Neuronal stem cell (in vitro differentiated cells): Measurements from ENCODE around the gene TBXAS1.

Source experiments
- DNase-seq: peaks from one replicate; pipeline ENCODE4 v3.0.0-alpha.2; 2013; ENCODE audit warnings: low spot score
- H2AFZ ChIP-seq: one replicate; pipeline ENCODE4 v1.6.1; 2013; ENCODE audit warnings: mild to moderate bottlenecking, low read length, inconsistent platforms
- H2AK5ac ChIP-seq: 2 replicates; pipeline ENCODE4 v1.6.1; 2013; ENCODE audit warnings: low read depth, mild to moderate bottlenecking, inconsistent platforms, low read length, moderate library complexity, mixed read lengths
- H2BK120ac ChIP-seq: 2 replicates; pipeline ENCODE4 v1.6.1; 2013; ENCODE audit warnings: low read depth, mild to moderate bottlenecking, inconsistent platforms, low read length, moderate library complexity, mixed read lengths
- H2BK12ac ChIP-seq: one replicate; pipeline ENCODE4 v1.6.1; 2013; ENCODE audit warnings: low read length, inconsistent platforms
- H2BK15ac ChIP-seq: 2 replicates; pipeline ENCODE4 v1.6.1; 2013; ENCODE audit warnings: mild to moderate bottlenecking, low read length, inconsistent platforms, mixed read lengths
- H2BK5ac ChIP-seq: one replicate; pipeline ENCODE4 v1.6.1; 2013; ENCODE audit warnings: inconsistent platforms, mild to moderate bottlenecking, low read length, moderate library complexity
- H3K14ac ChIP-seq: one replicate; pipeline ENCODE4 v1.6.1; 2013; ENCODE audit warnings: low read length, inconsistent platforms
- H3K18ac ChIP-seq: 2 replicates; pipeline ENCODE4 v1.6.1; 2013; ENCODE audit warnings: low read length, inconsistent platforms
- H3K23ac ChIP-seq: 2 replicates; pipeline ENCODE4 v1.6.1; 2013; ENCODE audit warnings: low read depth, mild to moderate bottlenecking, mixed read lengths, low read length, inconsistent platforms; ENCODE audit not compliant: poor library complexity
- H3K27ac ChIP-seq: replicated peaks from 3 replicates; pipeline ENCODE4 v1.5.1; 2013; ENCODE audit warnings: low read length, inconsistent platforms
- H3K27me3 ChIP-seq, 3 experiments: 2 replicates each; pipeline ENCODE4 v1.6.1; 2013; ENCODE audit warnings: low read length in 3 of 3, mild to moderate bottlenecking in 2 of 3, inconsistent platforms in 1 of 3, low read depth in 1 of 3, mixed read lengths in 1 of 3, moderate library complexity in 1 of 3; ENCODE audit not compliant: control insufficient read depth in 3 of 3, insufficient read depth in 3 of 3
- H3K36me3 ChIP-seq, 2 donors: replicated peaks in 1 of 2; 2 replicates each; pipeline ENCODE4 v1.6.1; 2013; ENCODE audit warnings: low read length in 2 of 2; ENCODE audit not compliant: control insufficient read depth in 2 of 2, insufficient read depth in 2 of 2
- H3K4ac ChIP-seq: 2 replicates; pipeline ENCODE4 v1.6.1; 2013; ENCODE audit warnings: inconsistent platforms, mild to moderate bottlenecking, low read length, moderate library complexity
- H3K4me1 ChIP-seq, 2 donors: 1 replicate in 1 of 2; 2 replicates in 1 of 2; pipeline ENCODE4 v1.6.1; 2013; ENCODE audit warnings: low read length in 2 of 2, low read depth in 1 of 2; ENCODE audit not compliant: control insufficient read depth in 2 of 2, insufficient read depth in 1 of 2
- H3K4me2 ChIP-seq: one replicate; pipeline ENCODE4 v1.6.1; 2013; ENCODE audit warnings: mild to moderate bottlenecking, low read length, inconsistent platforms; ENCODE audit not compliant: insufficient read depth, poor library complexity, severe bottlenecking
- H3K4me3 ChIP-seq, 2 donors: 2 replicates each; pipeline ENCODE4 v1.5.1; 2013; ENCODE audit warnings: low read length in 2 of 2, mild to moderate bottlenecking in 2 of 2, inconsistent platforms in 1 of 2, moderate library complexity in 1 of 2
- H3K79me1 ChIP-seq: one replicate; pipeline ENCODE4 v1.6.1; 2013; ENCODE audit warnings: low read depth, mild to moderate bottlenecking, inconsistent platforms, low read length, moderate library complexity
- H3K9ac ChIP-seq: one replicate; pipeline ENCODE4 v1.6.1; 2013; ENCODE audit warnings: mild to moderate bottlenecking, low read depth, low read length, inconsistent platforms; ENCODE audit not compliant: poor library complexity
- H3K9me3 ChIP-seq, 2 donors: replicated peaks in 1 of 2; 2 replicates each; pipeline versions ENCODE3 to v1.6.1; 2013; ENCODE audit warnings: low read length in 2 of 2, mild to moderate bottlenecking in 2 of 2, inconsistent platforms in 1 of 2, low read depth in 1 of 2, mixed read lengths in 1 of 2, moderate library complexity in 1 of 2; ENCODE audit not compliant: control insufficient read depth in 2 of 2, insufficient read depth in 1 of 2
- H4K8ac ChIP-seq: one replicate; pipeline ENCODE4 v1.6.1; 2013; ENCODE audit warnings: low read depth, mild to moderate bottlenecking, inconsistent platforms, low read length, moderate library complexity
- H4K91ac ChIP-seq: one replicate; pipeline ENCODE4 v1.6.1; 2013; ENCODE audit warnings: low read length, low read depth, mild to moderate bottlenecking, inconsistent platforms; ENCODE audit not compliant: poor library complexity
- WGBS, 2 donors: extraction: QIAGEN DNeasy Blood & Tissue Kit; methylation state at CpG; one replicate each; pipeline ENCODE4 v1.1.7; 2013; ENCODE audit warnings: missing lambda C conversion rate in 2 of 2, mixed read lengths in 1 of 2; ENCODE audit not compliant: insufficient read length in 2 of 2, insufficient replicate concordance in 1 of 2; ENCODE audit errors: extremely low coverage in 2 of 2; 5-methylcytosine and 5-hydroxymethylcytosine counted together

Gene TBXAS1

DNA sequence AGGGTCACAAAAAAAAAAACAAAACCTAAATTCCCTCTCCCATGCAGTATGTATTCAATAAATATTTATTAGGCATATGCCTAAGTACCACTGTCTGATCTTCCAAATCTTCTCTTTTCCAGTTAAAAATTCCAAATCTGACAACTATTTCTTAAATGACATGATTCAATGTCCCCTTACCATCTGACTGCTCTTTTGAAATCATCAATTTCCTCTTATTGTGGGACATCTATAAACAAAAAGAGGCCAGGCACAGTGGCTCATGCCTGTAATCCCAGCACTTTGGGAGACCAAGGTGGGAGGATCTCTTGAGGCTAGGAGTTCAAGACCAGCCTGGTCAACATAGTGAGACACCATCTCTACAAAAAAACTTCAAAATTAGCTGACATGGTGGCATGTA, 103.5 kb downstream of the TBXAS1 start:
- no peak overlapping the region for H2AFZ ChIP-seq
- no peak overlapping the region for H3K14ac ChIP-seq
- no peak overlapping the region for H3K23ac ChIP-seq
- H3K4me2 ChIP-seq = no peak overlapping the region
- H3K4ac ChIP-seq = no peak overlapping the region
- no peak overlapping the region for H2BK12ac ChIP-seq
- peaks cover 0 to 13% (median 0%) of the 10 kb centered on the region in 3 experiments for H3K27me3 ChIP-seq
- no peak overlapping the region for H2AK5ac ChIP-seq
- DNase-seq = no peak
- H3K36me3 ChIP-seq = no peaks in the 10 kb centered on the region
- no peaks in the 10 kb centered on the region for H3K79me1 ChIP-seq
- H4K8ac ChIP-seq = no peak overlapping the region
- H3K27ac ChIP-seq = no peak overlapping the region
- H3K4me3 ChIP-seq = no peak overlapping the region
- H3K9me3 ChIP-seq = no peaks in the 10 kb centered on the region
- H3K4me1 ChIP-seq = no peaks in the 10 kb centered on the region
- no peak overlapping the region for H3K9ac ChIP-seq
- no peak overlapping the region for H2BK120ac ChIP-seq
- H2BK15ac ChIP-seq = no peak overlapping the region
- no peak overlapping the region for H4K91ac ChIP-seq
- no peak overlapping the region for H2BK5ac ChIP-seq
- H3K18ac ChIP-seq = no peak overlapping the region

DNA sequence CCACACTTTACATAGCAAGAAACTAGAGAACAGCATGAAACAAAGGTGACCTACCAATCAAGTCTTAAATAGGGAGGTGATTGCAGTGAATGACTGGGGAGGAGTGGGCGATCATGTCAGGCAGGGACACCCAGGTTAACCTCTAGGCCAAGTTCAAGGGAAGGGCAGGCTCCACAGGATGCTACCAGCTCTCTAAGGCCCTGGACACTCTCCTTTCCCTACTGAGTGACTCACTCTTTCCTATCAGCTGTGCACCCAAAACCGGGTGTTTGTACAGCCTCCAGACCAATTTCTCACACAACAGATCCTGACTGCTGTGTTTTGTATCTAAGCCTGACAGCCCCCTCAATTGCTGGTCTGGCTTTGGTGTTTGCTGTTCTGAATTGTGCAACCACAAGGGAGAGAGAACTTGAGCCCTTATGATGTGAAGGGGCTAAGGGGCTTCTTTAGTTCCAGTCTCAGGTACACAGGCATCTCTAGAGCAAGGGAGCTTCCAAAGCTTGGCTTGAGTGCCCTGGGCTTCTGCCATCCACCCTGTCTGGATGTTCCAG, 107.8 kb downstream of the TBXAS1 start:
- Histone ChIP-seq H3K9me3 (no peaks in the 10 kb centered on the region), H3K79me1 (no peaks in the 10 kb centered on the region), H4K91ac (no peak overlapping the region), H3K27me3 (peaks cover 0 to 13% (median 0%) of the 10 kb centered on the region in 3 experiments), H3K4ac (no peak overlapping the region), H4K8ac (no peak overlapping the region), H3K4me1 (no peaks in the 10 kb centered on the region), H2BK120ac (no peak overlapping the region), H3K4me3 (no peak overlapping the region), H2AK5ac (no peak overlapping the region), H3K27ac (no peak overlapping the region), H2BK5ac (no peak overlapping the region), H3K9ac (no peak overlapping the region), H3K23ac (no peak overlapping the region), H3K14ac (no peak overlapping the region), H2BK15ac (no peak overlapping the region), H2BK12ac (no peak overlapping the region), H2AFZ (no peak overlapping the region), H3K36me3 (no peaks in the 10 kb centered on the region), H3K4me2 (no peak overlapping the region), H3K18ac (no peak overlapping the region)
- DNase-seq = no peak
- WGBS, 2 donors = no CpG with 5 or more reads among the region's 2 CpGs

DNA sequence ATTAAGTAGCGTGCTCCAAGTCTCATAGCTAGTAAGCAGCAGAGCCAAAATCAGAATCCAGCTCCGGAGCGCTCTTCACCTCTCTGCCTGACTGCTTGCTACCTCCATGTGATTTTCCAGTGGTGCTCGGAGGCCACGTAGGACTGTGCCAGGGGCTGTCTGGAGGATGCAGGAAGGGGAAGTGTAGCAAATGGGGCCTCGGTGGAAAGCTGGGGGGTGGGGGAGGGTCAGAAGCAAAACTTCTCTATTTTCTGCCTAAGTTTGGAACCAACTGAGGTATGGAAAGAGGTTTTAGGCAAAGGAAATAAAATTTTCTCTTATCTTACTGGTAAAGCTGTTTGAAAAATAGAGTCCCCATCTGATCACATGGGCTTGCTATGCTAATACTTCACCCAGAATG, 108.7 kb downstream of the TBXAS1 start:
- Histone ChIP-seq H3K9me3 (no peaks in the 10 kb centered on the region), H3K4me2 (no peak overlapping the region), H2AK5ac (no peak overlapping the region), H3K9ac (no peak overlapping the region), H3K4me3 (no peak overlapping the region), H3K79me1 (no peaks in the 10 kb centered on the region), H4K8ac (no peak overlapping the region), H3K4ac (no peak overlapping the region), H2BK15ac (no peak overlapping the region), H3K23ac (no peak overlapping the region), H2BK5ac (no peak overlapping the region), H2BK120ac (no peak overlapping the region), H3K4me1 (no peaks in the 10 kb centered on the region), H2BK12ac (no peak overlapping the region), H2AFZ (no peak overlapping the region), H4K91ac (no peak overlapping the region), H3K27ac (no peak overlapping the region), H3K18ac (no peak overlapping the region), H3K14ac (no peak overlapping the region), H3K27me3 (peaks cover 0 to 13% (median 0%) of the 10 kb centered on the region in 3 experiments), H3K36me3 (no peaks in the 10 kb centered on the region)
- WGBS, 2 donors = no CpG with 5 or more reads among the region's 6 CpGs
- DNase-seq = no peak

DNA sequence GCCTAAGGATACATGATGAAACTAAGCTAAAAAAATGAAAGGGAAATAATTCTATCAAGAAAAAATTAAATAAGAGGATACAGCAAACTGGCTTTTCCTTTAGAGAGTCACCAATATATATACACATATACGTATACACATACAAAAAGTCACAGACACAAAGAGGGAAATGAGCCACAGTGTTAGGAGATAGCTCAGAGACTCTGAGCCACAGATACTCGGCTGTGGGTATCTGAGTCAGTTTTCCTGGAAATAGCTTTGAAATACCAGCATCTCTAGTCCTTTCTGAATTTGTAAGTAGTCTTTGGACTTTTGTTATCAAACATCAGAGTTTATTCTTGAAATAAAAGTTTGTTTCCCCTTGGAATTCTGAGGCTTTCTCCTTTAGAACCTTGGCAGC, 111.8 kb downstream of the TBXAS1 start:
- H3K4me1 ChIP-seq = no peaks in the 10 kb centered on the region
- no CpG with 5 or more reads among the region's 2 CpGs for WGBS, 2 donors
- H2AK5ac ChIP-seq = no peak overlapping the region
- no peak overlapping the region for H2BK15ac ChIP-seq
- H3K36me3 ChIP-seq = no peaks in the 10 kb centered on the region
- no peak overlapping the region for H2BK120ac ChIP-seq
- H2BK12ac ChIP-seq = no peak overlapping the region
- H4K91ac ChIP-seq = no peak overlapping the region
- H3K27me3 ChIP-seq = peaks cover 0 to 13% (median 0%) of the 10 kb centered on the region in 3 experiments
- H3K4me2 ChIP-seq = no peak overlapping the region
- no peaks in the 10 kb centered on the region for H3K9me3 ChIP-seq
- H2AFZ ChIP-seq = no peak overlapping the region
- no peak overlapping the region for H3K4me3 ChIP-seq
- no peak overlapping the region for H3K27ac ChIP-seq
- no peak overlapping the region for H2BK5ac ChIP-seq
- no peak overlapping the region for H3K18ac ChIP-seq
- H3K4ac ChIP-seq = no peak overlapping the region
- H3K9ac ChIP-seq = no peak overlapping the region
- no peak overlapping the region for H4K8ac ChIP-seq
- no peaks in the 10 kb centered on the region for H3K79me1 ChIP-seq
- no peak overlapping the region for H3K23ac ChIP-seq
- DNase-seq = no peak
- H3K14ac ChIP-seq = no peak overlapping the region
